Activated T-cell treated with anti-CD3 and anti-CD28 coated beads for 1 hour (primary cell): Measurements from ENCODE around the gene FBXO2.

Experiments
- DNase-seq: peaks from one replicate; pipeline ENCODE4 v3.0.0-alpha.2; 2020; ENCODE audit warnings: low read depth

Gene FBXO2

GRCh38 chr1:11653101-11653860 lies 948 bp downstream of the FBXO2 start:
- no peak for DNase-seq

- no peak for DNase-seq
Measured at GRCh38 chr1:11652203-11652780, 1.9 kb downstream of the FBXO2 start.

GRCh38 chr1:11651017-11651416 lies 3.2 kb downstream of the FBXO2 start:
- no peak for DNase-seq

- DNase-seq, result peak; percentile 57
Measured at GRCh38 chr1:11650331-11650991, 3.8 kb downstream of the FBXO2 start.

GRCh38 chr1:11649624-11650330 lies 4.5 kb downstream of the FBXO2 start:
- DNase-seq, result no peak

GRCh38 chr1:11649237-11649623 lies 5.0 kb downstream of the FBXO2 start:
- DNase-seq, result no peak

GRCh38 chr1:11648732-11649158 lies 5.5 kb downstream of the FBXO2 start:
- DNase-seq, result no peak

- DNase-seq, result no peak
Measured at GRCh38 chr1:11648039-11648438, 6.2 kb downstream of the FBXO2 start.

GRCh38 chr1:11647333-11647732 lies 6.9 kb downstream of the FBXO2 start:
- DNase-seq, result no peak

- no peak for DNase-seq
Measured at GRCh38 chr1:11646317-11646716, 7.9 kb downstream of the FBXO2 start.

GRCh38 chr1:11645670-11646265 lies 8.5 kb downstream of the FBXO2 start:
- peak; percentile 78 for DNase-seq

GRCh38 chr1:11645270-11645669 lies 9.0 kb downstream of the FBXO2 start:
- no peak for DNase-seq

GRCh38 chr1:11643782-11644181 lies 10.4 kb downstream of the FBXO2 start:
- no peak for DNase-seq

- DNase-seq, result peak; percentile 52
Measured at GRCh38 chr1:11642418-11643017, 11.7 kb downstream of the FBXO2 start.

- no peak for DNase-seq
Measured at GRCh38 chr1:11641776-11642305, 12.4 kb downstream of the FBXO2 start.

- DNase-seq, result no peak
Measured at GRCh38 chr1:11640944-11641343, 13.3 kb downstream of the FBXO2 start.

- DNase-seq, result no peak
Measured at GRCh38 chr1:11640101-11640500, 14.1 kb downstream of the FBXO2 start.

- no peak for DNase-seq
Measured at GRCh38 chr1:11639372-11639771, 14.9 kb downstream of the FBXO2 start.

GRCh38 chr1:11638121-11638520 lies 16.1 kb downstream of the FBXO2 start:
- DNase-seq, result no peak

GRCh38 chr1:11634365-11635192 lies 19.6 kb downstream of the FBXO2 start:
- no peak for DNase-seq
